DOHH2 (cell line): ENCODE data around the gene EN2.

Experiments used
- H3F3A ChIP-seq: fragments of 200-600 bp; sonication (generic), shearing (Covaris generic); 2 replicates; pipeline ENCODE4 v1.6.0; 2016; ENCODE audit warnings: antibody characterized with exemption, mild to moderate bottlenecking; ENCODE audit not compliant: control insufficient read depth, insufficient read depth
- H3K27ac ChIP-seq: fragments of 200-600 bp; sonication (generic); 2 replicates; pipeline ENCODE4 v1.5.1; 2014; ENCODE audit warnings: low read depth, mild to moderate bottlenecking, low read length, moderate library complexity
- H3K27me3 ChIP-seq: fragments of 200-600 bp; sonication (generic); 2 replicates; pipeline ENCODE4 v1.6.1; 2014; ENCODE audit warnings: mild to moderate bottlenecking, low read length, mixed read lengths; ENCODE audit not compliant: control insufficient read depth
- H3K36me3 ChIP-seq: fragments of 200-600 bp; sonication (generic); 2 replicates; pipeline ENCODE4 v1.6.1; 2014; ENCODE audit warnings: mild to moderate bottlenecking, low read length, moderate library complexity, mixed read lengths; ENCODE audit not compliant: control insufficient read depth
- H3K4me1 ChIP-seq: fragments of 200-600 bp; sonication (generic); 2 replicates; pipeline ENCODE4 v1.6.1; 2014; ENCODE audit warnings: mild to moderate bottlenecking, low read length, mixed read lengths; ENCODE audit not compliant: control insufficient read depth
- H3K4me2 ChIP-seq: fragments of 200-600 bp; sonication (generic); 2 replicates; pipeline ENCODE4 v1.6.0; 2014; ENCODE audit warnings: mild to moderate bottlenecking, low read length, moderate library complexity
- H3K4me3 ChIP-seq: fragments of 200-600 bp; sonication (generic); 2 replicates; pipeline ENCODE4 v1.5.1; 2014; ENCODE audit warnings: mild to moderate bottlenecking, low read length, mixed read lengths
- H3K79me2 ChIP-seq: fragments of 200-600 bp; sonication (generic); 2 replicates; pipeline ENCODE4 v1.6.1; 2014; ENCODE audit warnings: mild to moderate bottlenecking, low read length, mixed read lengths; ENCODE audit not compliant: control insufficient read depth
- H3K9me2 ChIP-seq: fragments of 200-600 bp; sonication (generic); replicated peaks from 2 replicates; pipeline ENCODE4 v1.6.1; 2014; ENCODE audit warnings: mild to moderate bottlenecking, low read length, mixed read lengths; ENCODE audit not compliant: control insufficient read depth
- H3K9me3 ChIP-seq: fragments of 200-600 bp; sonication (generic); 2 replicates; pipeline ENCODE4 v1.6.1; 2014; ENCODE audit warnings: antibody characterized with exemption, low read length, mixed read lengths; ENCODE audit not compliant: control insufficient read depth, insufficient read depth
- H4K20me1 ChIP-seq: fragments of 200-600 bp; sonication (generic); 2 replicates; pipeline ENCODE4 v1.6.0; 2014; ENCODE audit warnings: low read depth, mild to moderate bottlenecking, antibody characterized with exemption, low read length, moderate library complexity; ENCODE audit not compliant: control insufficient read depth, insufficient read depth
- CTCF ChIP-seq: fragments of 200-600 bp; sonication (generic); IDR thresholded peaks from one replicate; pipeline ENCODE4 v1.5.1; 2014; ENCODE audit warnings: antibody characterized with exemption, mild to moderate bottlenecking, low read depth, low read length; ENCODE audit not compliant: poor library complexity, severe bottlenecking
- EZH2phosphoT487 ChIP-seq: fragments of 200-600 bp; sonication (generic); IDR thresholded peaks from 2 replicates; pipeline ENCODE4 v1.6.1; 2017; ENCODE audit warnings: borderline replicate concordance, mild to moderate bottlenecking, antibody characterized with exemption, low read length, moderate library complexity, mixed read lengths

EN2 gene

DNA sequence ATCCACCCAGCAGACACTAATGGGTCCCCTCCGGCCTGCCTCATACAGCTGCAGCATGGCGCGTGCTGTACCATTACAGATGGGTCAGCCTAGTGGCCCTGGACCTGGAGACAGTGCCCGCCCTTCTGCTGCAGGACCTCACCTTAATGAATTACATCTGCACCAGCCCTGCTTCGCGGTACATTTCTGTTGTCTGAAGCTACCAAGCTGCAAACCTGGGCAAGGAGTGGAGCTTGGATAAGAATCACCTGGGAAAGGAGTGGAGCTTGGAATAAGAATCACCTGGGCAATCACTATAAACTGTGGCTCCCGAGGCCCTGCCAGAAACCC is 33.0 kb upstream of the EN2 start:
- no peaks in the 10 kb centered on the region for H3K79me2 ChIP-seq
- TF ChIP-seq CTCF = no peak
- H3K4me2 ChIP-seq = no peak overlapping the region
- 0 out of 2 replicates have a peak, but pooled peaks cover 4% of the 10 kb centered on the region for H4K20me1 ChIP-seq
- H3K4me1 ChIP-seq = no peaks in the 10 kb centered on the region
- H3K4me3 ChIP-seq = no peak overlapping the region
- H3K27ac ChIP-seq = no peak overlapping the region
- no peaks in the 10 kb centered on the region for H3F3A ChIP-seq
- no peaks in the 10 kb centered on the region for H3K9me3 ChIP-seq
- no peaks in the 10 kb centered on the region for H3K36me3 ChIP-seq
- no peaks in the 10 kb centered on the region for H3K27me3 ChIP-seq
- H3K9me2 ChIP-seq = no peaks in the 10 kb centered on the region

DNA sequence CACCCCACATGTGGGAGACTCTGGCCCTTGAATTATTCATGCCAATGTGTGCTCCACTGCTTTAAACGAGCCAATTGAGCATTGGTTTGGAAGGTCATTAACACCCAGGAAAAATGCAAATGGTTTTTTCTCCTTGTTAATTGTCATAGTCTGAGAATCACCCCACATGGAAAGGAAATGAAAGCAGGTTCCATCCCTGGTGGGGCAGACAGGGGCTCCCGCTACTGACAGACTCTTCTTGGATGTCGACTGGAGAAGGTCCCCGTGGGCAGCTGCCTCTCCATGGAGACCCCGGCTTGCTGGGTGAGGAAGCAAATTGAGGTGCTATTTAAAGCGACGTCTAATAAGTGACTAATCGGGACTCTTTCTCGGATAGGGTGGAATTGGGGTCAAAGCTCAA is 32.0 kb upstream of the EN2 start:
- no peak overlapping the region for H3K4me2 ChIP-seq
- H3K27me3 ChIP-seq = peaks cover 3% of the 10 kb centered on the region; the same call in 1 of the 2 replicates
- no peak overlapping the region for H3K27ac ChIP-seq
- H3K79me2 ChIP-seq = no peaks in the 10 kb centered on the region
- H3K4me1 ChIP-seq = no peaks in the 10 kb centered on the region
- no peak overlapping the region for H3K4me3 ChIP-seq
- H3K9me2 ChIP-seq = no peaks in the 10 kb centered on the region
- H3K36me3 ChIP-seq = no peaks in the 10 kb centered on the region
- H4K20me1 ChIP-seq = 0 out of 2 replicates have a peak, but pooled peaks cover 4% of the 10 kb centered on the region
- TF ChIP-seq EZH2phosphoT487 (no peak), CTCF (no peak)
- H3F3A ChIP-seq = no peaks in the 10 kb centered on the region
- no peaks in the 10 kb centered on the region for H3K9me3 ChIP-seq

DNA sequence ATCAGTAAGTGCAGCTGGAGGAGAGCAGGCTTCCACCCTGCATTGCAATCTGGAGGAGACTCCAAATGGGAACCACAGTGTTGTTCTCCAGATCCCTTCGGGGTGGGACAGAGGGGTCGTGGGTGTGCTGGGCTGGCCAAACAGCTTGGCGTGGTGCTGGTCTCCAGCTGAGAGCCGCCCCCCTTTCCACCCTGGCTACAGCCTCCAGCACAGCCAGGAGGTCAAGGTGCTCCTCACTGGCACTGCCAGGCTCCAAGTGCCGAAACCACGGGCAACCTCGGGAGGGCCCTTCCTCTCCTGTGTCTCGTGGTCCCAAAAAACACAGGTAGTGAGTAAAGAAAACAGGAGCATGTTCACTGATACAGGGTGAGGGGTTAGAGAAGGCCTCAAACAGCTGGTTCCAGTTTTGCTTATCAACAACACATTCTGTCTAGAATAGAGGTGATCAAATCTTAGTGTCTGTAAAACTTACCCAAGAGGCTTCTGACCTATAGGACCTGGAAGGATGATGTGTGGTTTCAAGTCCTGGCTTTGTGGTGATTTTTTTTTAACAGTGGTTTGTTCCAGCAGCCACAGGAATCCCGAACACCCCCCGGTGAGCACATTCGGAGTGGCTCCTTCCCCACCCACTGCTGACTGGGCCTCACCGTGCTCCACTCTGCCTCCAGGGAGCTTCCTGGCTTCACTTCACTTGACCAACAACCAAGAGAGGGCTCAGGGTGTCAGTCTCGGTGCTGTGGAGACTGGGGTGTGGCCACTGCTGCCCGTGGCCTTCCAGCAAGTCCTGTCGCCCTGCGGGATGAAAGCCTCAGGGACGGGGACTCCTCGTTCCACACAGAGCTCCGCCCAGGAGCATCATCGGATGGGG is 31.2 kb upstream of the EN2 start:
- Histone ChIP-seq H3K79me2 (no peaks in the 10 kb centered on the region), H3K27me3 (peaks cover 3% of the 10 kb centered on the region; the same call in 1 of the 2 replicates), H3K9me2 (no peaks in the 10 kb centered on the region), H3K9me3 (no peaks in the 10 kb centered on the region), H3K4me3 (no peak overlapping the region), H3K4me1 (no peaks in the 10 kb centered on the region), H3F3A (no peaks in the 10 kb centered on the region), H3K27ac (no peak overlapping the region), H4K20me1 (0 out of 2 replicates have a peak, but pooled peaks cover 2% of the 10 kb centered on the region), H3K4me2 (no peak overlapping the region), H3K36me3 (no peaks in the 10 kb centered on the region)
- TF ChIP-seq CTCF (no peak), EZH2phosphoT487 (no peak)
